ENCODE measurements around the gene CD99L2. TPM values are rescaled to one million over a fixed set of nuclear protein-coding genes. Genes with fewer than 3 reads are reported as not detected.

The CD99L2 gene
- total RNA-seq, 1 experiment from 2014 or later = 7.3 TPM

- Histone ChIP-seq H3K4me1 (ENCODE audit: insufficient read depth, low read length) (no peaks in the 10 kb centered on the region), H3K9me3 (ENCODE audit: control insufficient read depth, low read depth, low read length) (no peaks in the 10 kb centered on the region), H4K5ac (ENCODE audit: insufficient read length, low read depth, low read length) (no peak overlapping the region), H2BK15ac (ENCODE audit: low read depth, low read length) (no peak overlapping the region), H2AFZ (ENCODE audit: low read length) (no peak overlapping the region), H3K56ac (ENCODE audit: insufficient read length, low read depth, low read length) (no peak overlapping the region), H3K4ac (ENCODE audit: low read depth, low read length) (no peak overlapping the region), H4K91ac (ENCODE audit: insufficient read length, low read depth, low read length) (no peak overlapping the region), H3K79me2 (ENCODE audit: insufficient read depth, low read length) (no peaks in the 10 kb centered on the region), H3K18ac (ENCODE audit: insufficient read length, low read depth, low read length) (no peak overlapping the region), H3K4me2 (ENCODE audit: insufficient read depth, insufficient read length, low read length) (no peak overlapping the region), H3K23me2 (ENCODE audit: insufficient read length, low read depth, low read length, poor library complexity, severe bottlenecking) (no peaks in the 10 kb centered on the region), H2BK20ac (ENCODE audit: low read depth, low read length, poor library complexity, severe bottlenecking) (no peak overlapping the region), H2BK12ac (ENCODE audit: insufficient read length, low read depth, low read length) (no peak overlapping the region), H3K23ac (ENCODE audit: insufficient read length, low read depth, low read length) (no peak overlapping the region), H4K20me1 (ENCODE audit: control insufficient read depth, insufficient read depth, insufficient read length) (no peaks in the 10 kb centered on the region), H2BK5ac (ENCODE audit: insufficient read length, low read length) (no peak overlapping the region), H3K79me1 (ENCODE audit: insufficient read depth, low read depth, low read length, poor library complexity, severe bottlenecking) (no peaks in the 10 kb centered on the region), H3K27ac (ENCODE audit: insufficient read length, low read depth, low read length) (no peak overlapping the region), H3K27me3 (ENCODE audit: insufficient read depth, low read length) (no peaks in the 10 kb centered on the region), H4K8ac (replicated peaks; ENCODE audit: insufficient read length, low read depth, low read length) (no peak overlapping the region), H3K14ac (ENCODE audit: insufficient read depth, low read length) (no peak overlapping the region), H2BK120ac (ENCODE audit: low read depth, low read length, poor library complexity, severe bottlenecking) (no peak overlapping the region), H3T11ph (ENCODE audit: low read length) (no peak overlapping the region), H2AK5ac (ENCODE audit: insufficient read length, low read length) (no peak overlapping the region), H3K9ac (ENCODE audit: extremely low read depth, insufficient read length, low read length) (no peak overlapping the region)
- TF ChIP-seq, protein P1, sequence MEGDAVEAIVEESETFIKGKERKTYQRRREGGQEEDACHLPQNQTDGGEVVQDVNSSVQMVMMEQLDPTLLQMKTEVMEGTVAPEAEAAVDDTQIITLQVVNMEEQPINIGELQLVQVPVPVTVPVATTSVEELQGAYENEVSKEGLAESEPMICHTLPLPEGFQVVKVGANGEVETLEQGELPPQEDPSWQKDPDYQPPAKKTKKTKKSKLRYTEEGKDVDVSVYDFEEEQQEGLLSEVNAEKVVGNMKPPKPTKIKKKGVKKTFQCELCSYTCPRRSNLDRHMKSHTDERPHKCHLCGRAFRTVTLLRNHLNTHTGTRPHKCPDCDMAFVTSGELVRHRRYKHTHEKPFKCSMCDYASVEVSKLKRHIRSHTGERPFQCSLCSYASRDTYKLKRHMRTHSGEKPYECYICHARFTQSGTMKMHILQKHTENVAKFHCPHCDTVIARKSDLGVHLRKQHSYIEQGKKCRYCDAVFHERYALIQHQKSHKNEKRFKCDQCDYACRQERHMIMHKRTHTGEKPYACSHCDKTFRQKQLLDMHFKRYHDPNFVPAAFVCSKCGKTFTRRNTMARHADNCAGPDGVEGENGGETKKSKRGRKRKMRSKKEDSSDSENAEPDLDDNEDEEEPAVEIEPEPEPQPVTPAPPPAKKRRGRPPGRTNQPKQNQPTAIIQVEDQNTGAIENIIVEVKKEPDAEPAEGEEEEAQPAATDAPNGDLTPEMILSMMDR (conservative IDR thresholded peaks at IDR 0.05) = no peak
- Mint-ChIP-seq H3K4me1 (no peaks in the 10 kb centered on the region), H3K27ac (no peak overlapping the region), H3K4me3 (no peak overlapping the region), H3K27me3 (ENCODE audit: low read depth) (no peaks in the 10 kb centered on the region), H3K9me3 (peaks cover 28 to 46% of the 10 kb centered on the region in 2 experiments), H3K36me3 (ENCODE audit: insufficient read depth in 1 of 3, low read depth in 3 of 3) (peaks cover 10 to 14% (median 14%) of the 10 kb centered on the region in 3 experiments)
- WGBS (ENCODE audit: extremely low coverage, insufficient read length, low lambda C conversion rate) = no CpG with 5 or more reads among the region's 5 CpGs
- no peak for DNase-seq
Observed at GRCh38 chrX:150813922-150814321, 84.5 kb downstream of the CD99L2 start.
